Adipocyte (in vitro differentiated cells): ENCODE results near the gene CHAMP1.

Source experiments
- DNase-seq: peaks from one replicate; pipeline ENCODE4 v3.0.0-alpha.2; 2015; ENCODE audit warnings: low read depth
- H3K27me3 ChIP-seq: replicated peaks from 2 replicates; pipeline ENCODE4 v1.7.0; 2013; ENCODE audit warnings: mild to moderate bottlenecking, low read length, moderate library complexity; ENCODE audit not compliant: control insufficient read depth, insufficient read depth
- H3K36me3 ChIP-seq: 2 replicates; pipeline ENCODE4 v1.7.0; 2013; ENCODE audit warnings: low read length, mild to moderate bottlenecking, moderate library complexity; ENCODE audit not compliant: control insufficient read depth, insufficient read depth, severe bottlenecking
- H3K4me1 ChIP-seq: 2 replicates; pipeline ENCODE4 v1.7.0; 2013; ENCODE audit warnings: mild to moderate bottlenecking, low read length, moderate library complexity; ENCODE audit not compliant: control insufficient read depth, insufficient read depth
- H3K4me3 ChIP-seq: 2 replicates; pipeline ENCODE4 v1.7.0; 2013; ENCODE audit warnings: mild to moderate bottlenecking, low read length, moderate library complexity
- H3K9ac ChIP-seq: 2 replicates; pipeline ENCODE4 v1.7.0; 2013; ENCODE audit warnings: mild to moderate bottlenecking, low read length, moderate library complexity
- H3K9me3 ChIP-seq: 2 replicates; pipeline ENCODE4 v1.7.0; 2013; ENCODE audit warnings: mild to moderate bottlenecking, low read length, moderate library complexity; ENCODE audit not compliant: control insufficient read depth

CHAMP1 gene

GRCh38 chr13:114281351-114282040 lies 32.8 kb upstream of the CHAMP1 start, which contains the start of gene UPF3A:
UPF3A (plus strand) TSS chr13:114281601; CDS start chr13:114281640, 39 bp downstream.
- peaks cover 15% of the 10 kb centered on the region for H3K4me1 ChIP-seq
- peaks cover 24% of the 10 kb centered on the region for H3K36me3 ChIP-seq
- peak; percentile 96 for DNase-seq
- no peaks in the 10 kb centered on the region for H3K9me3 ChIP-seq
- peak within 1 kb of the TSS; percentile 88 for H3K4me3 ChIP-seq
- no peaks in the 10 kb centered on the region for H3K27me3 ChIP-seq
- peak within 1 kb of the TSS; percentile 95 for H3K9ac ChIP-seq

- H3K27me3 ChIP-seq = no peaks in the 10 kb centered on the region
Measured at GRCh38 chr13:114282041-114282670, 32.1 kb upstream of the CHAMP1 start.

GRCh38 chr13:114283576-114283975 lies 30.7 kb upstream of the CHAMP1 start:
- Histone ChIP-seq H3K9ac (no peak overlapping the region), H3K27me3 (no peaks in the 10 kb centered on the region), H3K4me1 (peaks cover 15% of the 10 kb centered on the region), H3K36me3 (peaks cover 41% of the 10 kb centered on the region), H3K4me3 (no peak overlapping the region), H3K9me3 (no peaks in the 10 kb centered on the region)
- DNase-seq = no peak

More at GRCh38 chr13:114282041-114282670, 32.1 kb upstream of the CHAMP1 start:
- H3K4me3 ChIP-seq = peak overlapping the region; percentile 88
- H3K4me1 ChIP-seq = peaks cover 15% of the 10 kb centered on the region
- peaks cover 27% of the 10 kb centered on the region for H3K36me3 ChIP-seq
- H3K9me3 ChIP-seq = no peaks in the 10 kb centered on the region
- peak overlapping the region; percentile 92 for H3K9ac ChIP-seq
- peak; percentile 86 for DNase-seq

- H3K9ac ChIP-seq = no peak overlapping the region
- DNase-seq = no peak
- H3K27me3 ChIP-seq = no peaks in the 10 kb centered on the region
- no peaks in the 10 kb centered on the region for H3K9me3 ChIP-seq
- peaks cover 14% of the 10 kb centered on the region for H3K4me1 ChIP-seq
- H3K36me3 ChIP-seq = peaks cover 45% of the 10 kb centered on the region
- no peak overlapping the region for H3K4me3 ChIP-seq
Measured at GRCh38 chr13:114284680-114285079, 29.6 kb upstream of the CHAMP1 start.

GRCh38 chr13:114285166-114285808 lies 29.0 kb upstream of the CHAMP1 start:
- Histone ChIP-seq H3K27me3 (no peaks in the 10 kb centered on the region), H3K4me1 (peaks cover 8% of the 10 kb centered on the region), H3K9ac (no peak overlapping the region), H3K9me3 (no peaks in the 10 kb centered on the region), H3K36me3 (peaks cover 51% of the 10 kb centered on the region), H3K4me3 (no peak overlapping the region)
- DNase-seq = no peak

- no peaks in the 10 kb centered on the region for H3K9me3 ChIP-seq
- peak; percentile 60 for DNase-seq
- peaks cover 58% of the 10 kb centered on the region for H3K36me3 ChIP-seq
- peaks cover 2% of the 10 kb centered on the region for H3K4me1 ChIP-seq
- H3K4me3 ChIP-seq = no peak overlapping the region
- H3K9ac ChIP-seq = no peak overlapping the region
- H3K27me3 ChIP-seq = no peaks in the 10 kb centered on the region
Measured at GRCh38 chr13:114286808-114287207, 27.5 kb upstream of the CHAMP1 start.

GRCh38 chr13:114288157-114288591 lies 26.1 kb upstream of the CHAMP1 start:
- no peaks in the 10 kb centered on the region for H3K27me3 ChIP-seq
- H3K36me3 ChIP-seq = peaks cover 67% of the 10 kb centered on the region

GRCh38 chr13:114296448-114296847 lies 17.9 kb upstream of the CHAMP1 start:
- no peak for DNase-seq
- Histone ChIP-seq H3K36me3 (peaks cover 35% of the 10 kb centered on the region), H3K4me3 (no peak overlapping the region)

More at GRCh38 chr13:114288157-114288591, 26.1 kb upstream of the CHAMP1 start:
- no peaks in the 10 kb centered on the region for H3K9me3 ChIP-seq
- H3K9ac ChIP-seq = no peak overlapping the region
- H3K4me3 ChIP-seq = no peak overlapping the region
- DNase-seq = no peak
- H3K4me1 ChIP-seq = peaks cover 2% of the 10 kb centered on the region

GRCh38 chr13:114296902-114297301 lies 17.4 kb upstream of the CHAMP1 start:
- H3K36me3 ChIP-seq = peaks cover 34% of the 10 kb centered on the region

More at GRCh38 chr13:114296448-114296847, 17.9 kb upstream of the CHAMP1 start:
- no peak overlapping the region for H3K9ac ChIP-seq
- no peaks in the 10 kb centered on the region for H3K27me3 ChIP-seq
- H3K9me3 ChIP-seq = no peaks in the 10 kb centered on the region
- peaks cover 14% of the 10 kb centered on the region for H3K4me1 ChIP-seq

GRCh38 chr13:114298866-114299265 lies 15.4 kb upstream of the CHAMP1 start:
- Histone ChIP-seq H3K27me3 (no peaks in the 10 kb centered on the region), H3K9me3 (no peaks in the 10 kb centered on the region), H3K36me3 (peaks cover 44% of the 10 kb centered on the region), H3K4me3 (no peak overlapping the region), H3K9ac (no peak overlapping the region), H3K4me1 (peaks cover 7% of the 10 kb centered on the region)
- DNase-seq = no peak

More at GRCh38 chr13:114296902-114297301, 17.4 kb upstream of the CHAMP1 start:
- Histone ChIP-seq H3K9ac (no peak overlapping the region), H3K4me1 (peaks cover 14% of the 10 kb centered on the region), H3K4me3 (no peak overlapping the region), H3K27me3 (no peaks in the 10 kb centered on the region), H3K9me3 (no peaks in the 10 kb centered on the region)
- DNase-seq = no peak
